Liver (tissue), 9 donors: ENCODE data around the gene EEIG1. TPM values are rescaled to one million over a fixed set of nuclear protein-coding genes. Genes with fewer than 3 reads are reported as not detected.

Experiments
- DNase-seq: peaks from one replicate; pipeline ENCODE4 v3.0.0-alpha.2; 2017; ENCODE audit warnings: low spot score
- H3K27ac ChIP-seq, 2 donors: one replicate each; pipeline ENCODE4 v1.7.0; 2013; ENCODE audit warnings: inconsistent platforms in 2 of 2, low read length in 2 of 2, control low read depth in 1 of 2, low read depth in 1 of 2, mild to moderate bottlenecking in 1 of 2
- H3K27me3 ChIP-seq, 4 donors: one replicate each; pipeline versions ENCODE4 v1.6.1 to v1.7.0; 2013; ENCODE audit warnings: low read length in 3 of 4, inconsistent platforms in 1 of 4, mild to moderate bottlenecking in 1 of 4, moderate library complexity in 1 of 4; ENCODE audit not compliant: control insufficient read depth in 4 of 4, insufficient read depth in 4 of 4
- H3K36me3 ChIP-seq, 4 donors: one replicate each; pipeline versions ENCODE4 v1.6.1 to v1.7.0; 2013; ENCODE audit warnings: low read length in 3 of 4, mild to moderate bottlenecking in 3 of 4, low read depth in 1 of 4, moderate library complexity in 1 of 4; ENCODE audit not compliant: control insufficient read depth in 4 of 4, insufficient read depth in 3 of 4
- H3K4me1 ChIP-seq, 4 donors: one replicate each; pipeline versions ENCODE4 v1.6.1 to v1.7.0; 2013; ENCODE audit warnings: low read length in 3 of 4, mild to moderate bottlenecking in 3 of 4, moderate library complexity in 1 of 4; ENCODE audit not compliant: control insufficient read depth in 4 of 4, insufficient read depth in 4 of 4
- H3K4me3 ChIP-seq, 3 donors: one replicate each; pipeline versions ENCODE4 v1.6.1 to v1.7.0; 2013; ENCODE audit warnings: low read length in 3 of 3, control low read depth in 1 of 3, low read depth in 1 of 3, mild to moderate bottlenecking in 1 of 3
- H3K9ac ChIP-seq, 2 donors: one replicate each; pipeline ENCODE4 v1.7.0; 2013; ENCODE audit warnings: low read length in 2 of 2, mild to moderate bottlenecking in 2 of 2, moderate library complexity in 2 of 2, control low read depth in 1 of 2, low read depth in 1 of 2
- H3K9me3 ChIP-seq, 4 donors: one replicate each; pipeline versions ENCODE4 v1.6.1 to v1.7.0; 2013; ENCODE audit warnings: low read length in 3 of 4; ENCODE audit not compliant: control insufficient read depth in 4 of 4
- EGR1 ChIP-seq, 2 donors: IDR thresholded peaks; 2 replicates each; pipeline ENCODE4 v1.6.1; 2016 to 2018; ENCODE audit warnings: antibody characterized with exemption in 2 of 2, low read depth in 2 of 2
- FOXA1 ChIP-seq: IDR thresholded peaks from 2 replicates; pipeline ENCODE4 v1.6.1; 2016; ENCODE audit warnings: antibody characterized with exemption
- HNF4A ChIP-seq, 2 donors: conservative IDR thresholded peaks; 2 replicates each; pipeline ENCODE4 v1.6.1; 2016; ENCODE audit warnings: antibody characterized with exemption in 2 of 2, mild to moderate bottlenecking in 2 of 2
- HNF4G ChIP-seq: IDR thresholded peaks from 2 replicates; pipeline ENCODE4 v1.6.1; 2016; ENCODE audit warnings: antibody characterized with exemption
- JUND ChIP-seq, 2 donors: IDR thresholded peaks; 2 replicates each; pipeline ENCODE4 v1.6.1; 2016; ENCODE audit warnings: antibody characterized with exemption in 2 of 2
- MAX ChIP-seq: IDR thresholded peaks from 2 replicates; pipeline ENCODE4 v1.6.1; 2016; ENCODE audit warnings: antibody characterized with exemption
- NR2F2 ChIP-seq: IDR thresholded peaks from 2 replicates; pipeline ENCODE4 v1.6.1; 2016; ENCODE audit warnings: antibody characterized with exemption
- RXRA ChIP-seq, 2 donors: IDR thresholded peaks; 2 replicates each; pipeline ENCODE4 v1.6.1; 2017 to 2018; ENCODE audit warnings: antibody characterized with exemption in 2 of 2, mild to moderate bottlenecking in 1 of 2
- SP1 ChIP-seq: IDR thresholded peaks from 2 replicates; pipeline ENCODE4 v1.6.1; 2018; ENCODE audit warnings: antibody characterized with exemption, mild to moderate bottlenecking
- YY1 ChIP-seq: IDR thresholded peaks from 2 replicates; pipeline ENCODE4 v1.6.1; 2016; ENCODE audit warnings: antibody characterized with exemption, mild to moderate bottlenecking
- WGBS: extraction: QIAGEN DNeasy Blood & Tissue Kit; methylation state at CpG from one replicate; pipeline ENCODE4 v1.1.7; 2013; 5-methylcytosine and 5-hydroxymethylcytosine counted together
- polyA plus RNA-seq, 2 donors: library from polyadenylated mRNA; stranded (reverse) in 1 of 2; unstranded in 1 of 2; fragments of 200-250 nt in 1 of 2; fragments of >200 nt in 1 of 2; fragmentation: Nextera tagmentation in 1 of 2; extraction: Ambion mirVana in 1 of 2; gene quantifications; one replicate each; pipeline versions ENCODE4 v1.2.1 to v1.2.3, GENCODE V29; 2013 to 2015
- total RNA-seq, 2 donors: library from RNA; depleted of rRNA; stranded (reverse); fragments of >200 nt; gene quantifications; one replicate each; pipeline ENCODE4 v1.2.3, GENCODE V29; 2014
- TF ChIP-seq, protein P1 (sequence below): IDR thresholded peaks from 2 replicates; pipeline ENCODE4 v1.6.1; 2016; ENCODE audit warnings: antibody characterized with exemption, mild to moderate bottlenecking
- TF ChIP-seq, protein P2 (sequence below): IDR thresholded peaks from 2 replicates; pipeline ENCODE4 v1.6.1; 2016; ENCODE audit warnings: antibody characterized with exemption
- TF ChIP-seq, protein P3 (sequence below): IDR thresholded peaks from 2 replicates; pipeline ENCODE4 v1.6.1; 2016; ENCODE audit warnings: antibody characterized with exemption
- donor health status: healthy.
- donor health status: healthy.
- donor health status: healthy.
- donor health status: healthy.
- donor health status: healthy.

Gene EEIG1
- total and polyA plus RNA-seq, 4 donors = 4.9 to 14.3 (median 8.9) TPM

DNA sequence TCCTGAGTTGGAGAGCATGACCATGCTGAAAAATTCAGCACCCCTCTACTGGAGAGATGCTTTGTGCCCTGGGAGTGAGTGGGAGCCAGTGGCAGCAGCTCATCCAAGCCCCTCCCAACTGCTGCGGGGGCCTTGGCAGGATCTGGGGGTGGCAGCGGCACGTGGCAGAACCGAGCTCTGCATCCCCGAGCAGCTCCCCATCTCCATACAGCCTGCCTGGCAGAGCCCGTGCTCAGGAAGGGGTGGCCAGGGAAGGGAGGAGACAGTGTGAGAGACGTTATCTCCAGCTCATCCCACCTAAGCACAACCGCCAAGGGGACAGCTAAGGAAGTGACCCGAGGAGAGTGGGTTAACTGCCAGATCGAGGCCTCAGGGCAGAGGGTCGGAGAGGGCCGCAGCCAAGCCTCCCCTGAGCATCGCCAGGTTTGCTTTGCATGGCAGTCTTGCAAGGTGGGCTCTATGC, 25.9 kb downstream of the EEIG1 start:
- peaks cover 0 to under 1% (median 0%) of the 10 kb centered on the region in 4 donors for H3K36me3 ChIP-seq
- peaks cover 9 to 42% (median 30%) of the 10 kb centered on the region in 4 donors for H3K4me1 ChIP-seq
- peak overlapping the region; percentile 49 to 88 for H3K27ac ChIP-seq
- H3K9me3 ChIP-seq = no peaks in the 10 kb centered on the region
- H3K9ac ChIP-seq = peak overlapping the region in 1 of 2 donors; percentile 37
- H3K27me3 ChIP-seq = no peaks in the 10 kb centered on the region
- DNase-seq = no peak
- 72% methylated on average over 13 of the region's 13 CpGs for WGBS
- TF ChIP-seq HNF4G = no peak
- TF ChIP-seq, protein P1, sequence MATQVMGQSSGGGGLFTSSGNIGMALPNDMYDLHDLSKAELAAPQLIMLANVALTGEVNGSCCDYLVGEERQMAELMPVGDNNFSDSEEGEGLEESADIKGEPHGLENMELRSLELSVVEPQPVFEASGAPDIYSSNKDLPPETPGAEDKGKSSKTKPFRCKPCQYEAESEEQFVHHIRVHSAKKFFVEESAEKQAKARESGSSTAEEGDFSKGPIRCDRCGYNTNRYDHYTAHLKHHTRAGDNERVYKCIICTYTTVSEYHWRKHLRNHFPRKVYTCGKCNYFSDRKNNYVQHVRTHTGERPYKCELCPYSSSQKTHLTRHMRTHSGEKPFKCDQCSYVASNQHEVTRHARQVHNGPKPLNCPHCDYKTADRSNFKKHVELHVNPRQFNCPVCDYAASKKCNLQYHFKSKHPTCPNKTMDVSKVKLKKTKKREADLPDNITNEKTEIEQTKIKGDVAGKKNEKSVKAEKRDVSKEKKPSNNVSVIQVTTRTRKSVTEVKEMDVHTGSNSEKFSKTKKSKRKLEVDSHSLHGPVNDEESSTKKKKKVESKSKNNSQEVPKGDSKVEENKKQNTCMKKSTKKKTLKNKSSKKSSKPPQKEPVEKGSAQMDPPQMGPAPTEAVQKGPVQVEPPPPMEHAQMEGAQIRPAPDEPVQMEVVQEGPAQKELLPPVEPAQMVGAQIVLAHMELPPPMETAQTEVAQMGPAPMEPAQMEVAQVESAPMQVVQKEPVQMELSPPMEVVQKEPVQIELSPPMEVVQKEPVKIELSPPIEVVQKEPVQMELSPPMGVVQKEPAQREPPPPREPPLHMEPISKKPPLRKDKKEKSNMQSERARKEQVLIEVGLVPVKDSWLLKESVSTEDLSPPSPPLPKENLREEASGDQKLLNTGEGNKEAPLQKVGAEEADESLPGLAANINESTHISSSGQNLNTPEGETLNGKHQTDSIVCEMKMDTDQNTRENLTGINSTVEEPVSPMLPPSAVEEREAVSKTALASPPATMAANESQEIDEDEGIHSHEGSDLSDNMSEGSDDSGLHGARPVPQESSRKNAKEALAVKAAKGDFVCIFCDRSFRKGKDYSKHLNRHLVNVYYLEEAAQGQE = peak; percentile 46
- H3K4me3 ChIP-seq = no peak overlapping the region

DNA sequence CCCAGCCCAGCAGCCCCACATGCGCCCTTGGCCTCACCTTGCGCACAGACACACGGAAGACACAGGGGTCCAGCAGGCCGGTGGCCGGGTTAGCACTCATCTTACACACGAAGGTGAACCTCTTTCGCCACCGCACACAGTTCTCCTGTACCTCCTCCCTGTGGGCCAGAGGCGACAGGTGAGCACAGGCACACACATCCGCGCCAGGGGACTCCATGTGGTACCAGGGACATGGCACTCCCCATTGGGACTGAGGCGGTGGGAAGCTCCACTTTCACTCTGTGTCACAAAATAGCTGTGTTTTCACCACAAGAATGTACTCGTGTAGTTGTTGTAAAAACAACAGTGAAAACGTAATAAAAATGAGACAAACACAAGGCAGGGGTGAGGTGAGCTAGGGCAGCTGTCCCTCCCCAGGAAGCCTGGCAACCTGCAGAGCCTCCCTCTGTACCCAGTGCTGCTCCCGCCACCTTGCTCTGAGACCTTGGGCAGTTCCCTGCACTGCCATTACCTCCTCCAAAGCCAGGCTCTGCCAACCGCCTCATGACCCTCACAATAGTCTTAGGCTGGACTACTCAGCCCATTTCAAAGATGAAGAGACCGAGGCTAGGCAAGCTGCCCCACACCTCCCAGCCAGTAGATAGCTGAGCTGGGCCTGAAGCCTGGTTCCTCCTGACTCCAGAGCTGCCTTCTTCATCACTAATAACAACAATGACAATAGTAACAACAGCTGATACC, 26.9 kb downstream of the EEIG1 start:
- no peak overlapping the region for H3K9ac ChIP-seq
- no peak overlapping the region for H3K4me3 ChIP-seq
- H3K27me3 ChIP-seq = no peaks in the 10 kb centered on the region
- no peak for DNase-seq
- H3K4me1 ChIP-seq = peaks cover 9 to 42% (median 30%) of the 10 kb centered on the region in 4 donors
- TF ChIP-seq EGR1 (IDR thresholded peaks at IDR 0.05; ENCODE audit: low read depth in 2 of 2) = no peak
- no peak for TF ChIP-seq HNF4A (conservative IDR thresholded peaks at IDR 0.05)
- TF ChIP-seq RXRA (IDR thresholded peaks at IDR 0.05) = no peak
- TF ChIP-seq, protein P1 = no peak
- no peak for TF ChIP-seq FOXA1
- TF ChIP-seq SP1 = no peak
- TF ChIP-seq NR2F2 = no peak
- TF ChIP-seq, protein P2, sequence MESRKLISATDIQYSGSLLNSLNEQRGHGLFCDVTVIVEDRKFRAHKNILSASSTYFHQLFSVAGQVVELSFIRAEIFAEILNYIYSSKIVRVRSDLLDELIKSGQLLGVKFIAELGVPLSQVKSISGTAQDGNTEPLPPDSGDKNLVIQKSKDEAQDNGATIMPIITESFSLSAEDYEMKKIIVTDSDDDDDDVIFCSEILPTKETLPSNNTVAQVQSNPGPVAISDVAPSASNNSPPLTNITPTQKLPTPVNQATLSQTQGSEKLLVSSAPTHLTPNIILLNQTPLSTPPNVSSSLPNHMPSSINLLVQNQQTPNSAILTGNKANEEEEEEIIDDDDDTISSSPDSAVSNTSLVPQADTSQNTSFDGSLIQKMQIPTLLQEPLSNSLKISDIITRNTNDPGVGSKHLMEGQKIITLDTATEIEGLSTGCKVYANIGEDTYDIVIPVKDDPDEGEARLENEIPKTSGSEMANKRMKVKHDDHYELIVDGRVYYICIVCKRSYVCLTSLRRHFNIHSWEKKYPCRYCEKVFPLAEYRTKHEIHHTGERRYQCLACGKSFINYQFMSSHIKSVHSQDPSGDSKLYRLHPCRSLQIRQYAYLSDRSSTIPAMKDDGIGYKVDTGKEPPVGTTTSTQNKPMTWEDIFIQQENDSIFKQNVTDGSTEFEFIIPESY = no peak
- no peak for TF ChIP-seq JUND (IDR thresholded peaks at IDR 0.05)
- TF ChIP-seq HNF4G = no peak
- no peak for TF ChIP-seq YY1
- TF ChIP-seq, protein P3, sequence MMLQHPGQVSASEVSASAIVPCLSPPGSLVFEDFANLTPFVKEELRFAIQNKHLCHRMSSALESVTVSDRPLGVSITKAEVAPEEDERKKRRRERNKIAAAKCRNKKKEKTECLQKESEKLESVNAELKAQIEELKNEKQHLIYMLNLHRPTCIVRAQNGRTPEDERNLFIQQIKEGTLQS = no peak
- TF ChIP-seq MAX = no peak
- H3K9me3 ChIP-seq = no peaks in the 10 kb centered on the region
- H3K27ac ChIP-seq = no peak overlapping the region
- H3K36me3 ChIP-seq = peaks cover 0 to 5% (median 0%) of the 10 kb centered on the region in 4 donors
- WGBS = 89% methylated on average over 17 of the region's 17 CpGs
